HepG2 (cell line): Measurements from ENCODE around the gene CORO1C. TPM values are rescaled to one million over a fixed set of nuclear protein-coding genes. Genes with fewer than 3 reads are reported as not detected.

ENCODE experiments used
- ATAC-seq: fragments of 200-7000 bp; cut with Tn5 transposase; 3 replicates; pipeline ENCODE4 v1.9.1; 2020; ENCODE audit warnings: mild to moderate bottlenecking, moderate library complexity
- BruUV-seq: library from RNA; stranded (reverse); fragments of 400-500 nt; replicated peaks from 2 replicates; lab custom pipeline; 2021; lab: Mats Ljungman, UMichigan
- CTCF ChIA-PET: fragments of 300-600 bp; formaldehyde crosslinking; extraction: SDS; loops from one replicate; lab custom pipeline; 2021; ENCODE audit warnings: low total read pairs, inconsistent platforms, low intra/inter-chr PET ratio; lab: Yijun Ruan, JAX
- POLR2A ChIA-PET: fragments of 350-600 bp; sonication (Branson Sonifier 250); formaldehyde crosslinking; loops from one replicate; lab custom pipeline; 2020; ENCODE audit warnings: antibody characterized with exemption, inconsistent platforms; lab: Yijun Ruan, JAX
- DNase-seq: peaks from one replicate; pipeline ENCODE4 v3.0.0-alpha.2; 2015; ENCODE audit warnings: low spot score
- FAIRE-seq: peaks from 3 replicates; lab custom pipeline; 2011; peaks lifted over from hg19 to GRCh38; lab: Jason Lieb, UNC
- H2AFZ ChIP-seq: one replicate; pipeline ENCODE4 v1.6.1; 2011; ENCODE audit warnings: low read length, inconsistent platforms
- H3K27ac ChIP-seq: fragments of 300-600 bp; 3 replicates; pipeline ENCODE4 v1.8.0; 2011; ENCODE audit warnings: mixed run types, mild to moderate bottlenecking, mixed read lengths, low read length, inconsistent platforms; ENCODE audit not compliant: insufficient read depth; ENCODE audit errors: extremely low read length
- H3K27me3 ChIP-seq, 2 experiments: fragments of 200-600 bp in 1 of 2; 2 replicates in 1 of 2; 3 replicates in 1 of 2; pipeline versions ENCODE4 v1.6.0 to v1.8.0; 2011; ENCODE audit warnings: low read length in 2 of 2, mild to moderate bottlenecking in 2 of 2, moderate library complexity in 2 of 2, inconsistent platforms in 1 of 2; ENCODE audit not compliant: insufficient read depth in 2 of 2, control insufficient read depth in 1 of 2
- H3K36me3 ChIP-seq, 2 experiments: fragments of 200-600 bp in 1 of 2; replicated peaks in 1 of 2; 2 replicates in 1 of 2; 3 replicates in 1 of 2; pipeline versions ENCODE4 v1.5.1 to v1.8.0; 2011; ENCODE audit warnings: low read length in 2 of 2, inconsistent platforms in 1 of 2; ENCODE audit not compliant: insufficient read depth in 2 of 2, control insufficient read depth in 1 of 2
- H3K4me1 ChIP-seq: 2 replicates; pipeline ENCODE4 v1.5.1; 2012; ENCODE audit warnings: low read length, inconsistent platforms; ENCODE audit not compliant: insufficient read depth
- H3K4me2 ChIP-seq: 2 replicates; pipeline ENCODE4 v1.6.0; 2011; ENCODE audit warnings: low read depth, low read length, inconsistent platforms
- H3K4me3 ChIP-seq, 3 experiments: fragments of 200-600 bp in 1 of 3; sonication (generic), shearing (Covaris generic) in 1 of 3; replicated peaks in 1 of 3; 2 replicates each; pipeline ENCODE4 v1.5.1; 2011 to 2016; ENCODE audit warnings: low read length in 3 of 3, inconsistent platforms in 2 of 3, low read depth in 2 of 3, mild to moderate bottlenecking in 2 of 3, control low read depth in 1 of 3, mixed read lengths in 1 of 3; ENCODE audit not compliant: insufficient read depth in 1 of 3
- H3K79me2 ChIP-seq: one replicate; pipeline ENCODE4 v1.6.1; 2011; ENCODE audit warnings: low read length, inconsistent platforms; ENCODE audit not compliant: insufficient read depth
- H3K9ac ChIP-seq: 2 replicates; pipeline ENCODE4 v1.6.0; 2011; ENCODE audit warnings: mild to moderate bottlenecking, low read depth, low read length, inconsistent platforms; ENCODE audit not compliant: insufficient read depth
- H3K9me3 ChIP-seq: 2 replicates; pipeline ENCODE4 v1.5.1; 2012; ENCODE audit warnings: mild to moderate bottlenecking, low read length
- H4K20me1 ChIP-seq: 2 replicates; pipeline ENCODE4 v1.6.0; 2011; ENCODE audit warnings: inconsistent platforms, mild to moderate bottlenecking, low read length, moderate library complexity; ENCODE audit not compliant: insufficient read depth
- FLYWCH1 ChIP-seq: sonication (generic); formaldehyde crosslinking; IDR thresholded peaks from 2 replicates; pipeline ENCODE4 v1.8.1; 2023; ENCODE audit warnings: mild to moderate bottlenecking, missing genetic modification reagents
- HDAC1 ChIP-seq: sonication (generic); formaldehyde crosslinking; IDR thresholded peaks from 2 replicates; pipeline ENCODE4 v1.5.1; 2020; ENCODE audit warnings: mild to moderate bottlenecking, missing genetic modification reagents
- KDM1A ChIP-seq: IDR thresholded peaks from 2 replicates; pipeline ENCODE4 v1.6.1; 2016; ENCODE audit warnings: missing compliant biosample characterization
- SALL1 ChIP-seq: sonication (generic); formaldehyde crosslinking; IDR thresholded peaks from 2 replicates; pipeline ENCODE4 v1.8.0; 2022; ENCODE audit warnings: mild to moderate bottlenecking, missing genetic modification reagents
- TBX2 ChIP-seq: sonication (generic); formaldehyde crosslinking; IDR thresholded peaks from 2 replicates; pipeline ENCODE4 v1.5.0; 2020; ENCODE audit warnings: missing genetic modification reagents, mild to moderate bottlenecking, borderline replicate concordance
- ZFP36 ChIP-seq: fragments of 150-350 bp; IDR thresholded peaks from 2 replicates; pipeline ENCODE4 v1.6.1; 2018; ENCODE audit warnings: borderline replicate concordance, low read length, low read depth; ENCODE audit not compliant: partially characterized antibody
- ZIK1 ChIP-seq: sonication (generic); formaldehyde crosslinking; IDR thresholded peaks from 2 replicates; pipeline ENCODE4 v1.5.0; 2020; ENCODE audit warnings: mild to moderate bottlenecking, low read depth, missing genetic modification reagents, borderline replicate concordance
- ZNF136 ChIP-seq: sonication (generic); formaldehyde crosslinking; IDR thresholded peaks from 2 replicates; pipeline ENCODE4 v1.8.1; 2022; ENCODE audit warnings: low read depth, mild to moderate bottlenecking, moderate library complexity, missing genetic modification reagents
- ZNF207 ChIP-seq: fragments of 450-650 bp; IDR thresholded peaks from 2 replicates; pipeline ENCODE4 v1.6.1; 2016; ENCODE audit warnings: antibody characterized with exemption, borderline replicate concordance
- WGBS: methylation state at CpG from one replicate; pipeline ENCODE4 v1.1.6; 2017; ENCODE audit warnings: low lambda C conversion rate; 5-methylcytosine and 5-hydroxymethylcytosine counted together
- in situ Hi-C: cut with HindIII; loops from 2 replicates; pipeline ENCODE4 v1.10.0; 2017; ENCODE audit warnings: low pct_unique_long_range_greater_than_20kb; ENCODE audit not compliant: extremely low pct_ligation_motif_present
- intact Hi-C: fragments of 100-400 bp; cut with micrococcal nuclease; formaldehyde crosslinking; loops from one replicate; pipeline ENCODE4 v1.10.0; 2022; ENCODE audit not compliant: unreplicated experiment
- polyA plus RNA-seq, 8 experiments: library from polyadenylated mRNA; depleted of rRNA in 3 of 8; stranded (reverse) in 7 of 8; unstranded in 1 of 8; fragments of >200 nt; fragmentation: Illumina TruSeq in 4 of 8; extraction: Trizol in 4 of 8; gene quantifications; 2 replicates each; pipeline versions ENCODE4 v1.2.1 to v1.2.3, GENCODE V29; 2011 to 2016; ENCODE audit warnings: low read depth in 4 of 8, missing spikeins in 1 of 8, mixed read lengths in 1 of 8; ENCODE audit not compliant: insufficient read depth in 1 of 8
- total RNA-seq, 5 experiments: library from RNA; depleted of rRNA; stranded (reverse); fragments of >200 nt; fragmentation: Illumina TruSeq; extraction: Trizol; gene quantifications; 2 replicates each; pipeline ENCODE4 v1.2.3, GENCODE V29; 2016; ENCODE audit warnings: low read depth in 1 of 5
- TF ChIP-seq, protein P1 (sequence below): sonication (generic); formaldehyde crosslinking; IDR thresholded peaks from 2 replicates; pipeline ENCODE4 v1.4.0; 2020; ENCODE audit warnings: mild to moderate bottlenecking, missing genetic modification reagents, borderline replicate concordance

Gene CORO1C
- total and polyA plus RNA-seq, 2 of the 13 experiments (the other 11 are each of a cell fraction or from before 2014, with no cell fraction given), result 73.7 to 131 TPM

DNA sequence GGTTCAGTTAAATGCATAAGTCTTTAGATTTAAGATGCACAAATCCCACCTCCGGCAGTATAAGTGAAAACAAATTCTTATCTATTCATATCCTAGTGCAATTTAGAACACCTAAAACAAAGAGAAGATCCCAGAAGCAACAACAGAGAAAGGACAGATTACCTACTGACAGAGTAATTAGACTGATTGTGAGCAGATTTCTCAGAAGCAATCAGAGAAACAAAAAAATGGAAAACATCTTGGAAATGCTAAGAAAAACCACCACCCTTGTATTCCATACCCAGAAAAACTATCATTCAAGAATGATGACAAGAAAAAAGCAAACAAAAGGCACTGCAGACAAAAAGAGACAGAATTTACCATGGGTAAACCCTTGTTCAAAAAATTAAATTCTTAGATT lies 50.0 kb downstream of the CORO1C start:
- H3K27me3 ChIP-seq, result no peaks in the 10 kb centered on the region
- CTCF ChIA-PET, result no interaction called here
- no peak overlapping the region for H3K27ac ChIP-seq
- H3K4me3 ChIP-seq, result no peak overlapping the region
- no peak overlapping the region for H2AFZ ChIP-seq
- in situ Hi-C loops, result no loop called here
- peaks cover 43% of the 10 kb centered on the region for H3K4me1 ChIP-seq
- intact Hi-C loops, result no loop called here
- no peaks in the 10 kb centered on the region for H4K20me1 ChIP-seq
- POLR2A ChIA-PET, result interaction anchor here (1.1 kb wide), 1 partner anchor 15 kb away, joined by 3 read pairs; no protein-coding TSS in a partner anchor
- WGBS, result 91% methylated on average over 1 of the region's 1 CpG
- no peak overlapping the region for H3K9ac ChIP-seq
- TF ChIP-seq ZNF207, result no peak
- TF ChIP-seq ZFP36, result no peak
- TF ChIP-seq, all 625 proteins: peak for 0
- Histone ChIP-seq H3K36me3 (peaks cover 5 to 18% of the 10 kb centered on the region in 2 experiments), H3K79me2 (peaks cover 80% of the 10 kb centered on the region), H3K9me3 (no peaks in the 10 kb centered on the region), H3K4me2 (no peak overlapping the region)
- no peak for DNase-seq
- no peak for ATAC-seq
- FAIRE-seq, result no peak
- no TSS peak for BruUV-seq

DNA sequence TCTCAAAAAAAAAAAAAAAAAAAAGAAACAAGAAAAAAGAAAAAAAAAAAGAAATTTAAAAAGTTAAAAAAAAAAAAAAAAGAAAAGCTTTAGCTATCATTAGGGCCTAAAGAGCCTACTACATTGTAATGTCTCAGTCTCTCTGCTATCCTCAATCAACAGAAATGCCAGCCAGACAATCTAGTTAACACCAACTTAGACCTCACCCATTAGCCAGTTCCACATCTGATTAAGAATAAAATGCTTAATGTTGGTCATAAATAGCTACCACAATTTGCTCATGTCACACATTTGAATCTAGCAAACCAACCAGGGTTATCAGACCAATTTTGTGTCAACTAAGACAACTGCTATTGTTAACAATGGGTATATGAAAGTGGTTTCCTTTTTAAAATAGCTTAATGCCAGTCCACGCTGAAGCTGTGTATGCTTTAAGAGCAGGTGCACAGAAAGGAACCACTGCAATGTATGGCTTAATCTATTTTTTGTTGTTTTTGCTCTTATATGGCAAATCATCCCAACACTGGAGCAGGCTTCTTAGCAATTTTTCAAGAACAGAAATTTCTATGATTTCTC lies 52.1 kb downstream of the CORO1C start:
- in situ Hi-C loops, result no loop called here
- CTCF ChIA-PET, result no interaction called here

More for the DNA sequence above, 52.1 kb downstream of the CORO1C start:
- no peak for ATAC-seq
- Histone ChIP-seq H3K4me1 (peaks cover 24% of the 10 kb centered on the region), H3K4me2 (no peak overlapping the region), H3K27me3 (no peaks in the 10 kb centered on the region), H3K9me3 (no peaks in the 10 kb centered on the region), H3K36me3 (peaks cover 6 to 37% of the 10 kb centered on the region in 2 experiments), H2AFZ (no peak overlapping the region), H3K4me3 (no peak overlapping the region), H4K20me1 (no peaks in the 10 kb centered on the region), H3K27ac (no peak overlapping the region), H3K9ac (no peak overlapping the region), H3K79me2 (peaks cover 67% of the 10 kb centered on the region)
- 100% methylated on average over 1 of the region's 1 CpG for WGBS
- FAIRE-seq, result no peak
- POLR2A ChIA-PET, result interaction anchor here (1.3 kb wide), 1 partner anchor 12 kb away, joined by 4 read pairs; no protein-coding TSS in a partner anchor
- intact Hi-C loops, result no loop called here
- BruUV-seq, result no TSS peak
- DNase-seq, result no peak
- TF ChIP-seq FLYWCH1 (CRISPR knock-in tag) (no peak), TBX2 (CRISPR knock-in tag) (no peak), SALL1 (CRISPR knock-in tag) (no peak), ZNF136 (CRISPR knock-in tag) (no peak), HDAC1 (CRISPR knock-in tag) (no peak), KDM1A (CRISPR knock-in tag) (no peak), ZIK1 (CRISPR knock-in tag) (no peak)
- TF ChIP-seq, protein P1, sequence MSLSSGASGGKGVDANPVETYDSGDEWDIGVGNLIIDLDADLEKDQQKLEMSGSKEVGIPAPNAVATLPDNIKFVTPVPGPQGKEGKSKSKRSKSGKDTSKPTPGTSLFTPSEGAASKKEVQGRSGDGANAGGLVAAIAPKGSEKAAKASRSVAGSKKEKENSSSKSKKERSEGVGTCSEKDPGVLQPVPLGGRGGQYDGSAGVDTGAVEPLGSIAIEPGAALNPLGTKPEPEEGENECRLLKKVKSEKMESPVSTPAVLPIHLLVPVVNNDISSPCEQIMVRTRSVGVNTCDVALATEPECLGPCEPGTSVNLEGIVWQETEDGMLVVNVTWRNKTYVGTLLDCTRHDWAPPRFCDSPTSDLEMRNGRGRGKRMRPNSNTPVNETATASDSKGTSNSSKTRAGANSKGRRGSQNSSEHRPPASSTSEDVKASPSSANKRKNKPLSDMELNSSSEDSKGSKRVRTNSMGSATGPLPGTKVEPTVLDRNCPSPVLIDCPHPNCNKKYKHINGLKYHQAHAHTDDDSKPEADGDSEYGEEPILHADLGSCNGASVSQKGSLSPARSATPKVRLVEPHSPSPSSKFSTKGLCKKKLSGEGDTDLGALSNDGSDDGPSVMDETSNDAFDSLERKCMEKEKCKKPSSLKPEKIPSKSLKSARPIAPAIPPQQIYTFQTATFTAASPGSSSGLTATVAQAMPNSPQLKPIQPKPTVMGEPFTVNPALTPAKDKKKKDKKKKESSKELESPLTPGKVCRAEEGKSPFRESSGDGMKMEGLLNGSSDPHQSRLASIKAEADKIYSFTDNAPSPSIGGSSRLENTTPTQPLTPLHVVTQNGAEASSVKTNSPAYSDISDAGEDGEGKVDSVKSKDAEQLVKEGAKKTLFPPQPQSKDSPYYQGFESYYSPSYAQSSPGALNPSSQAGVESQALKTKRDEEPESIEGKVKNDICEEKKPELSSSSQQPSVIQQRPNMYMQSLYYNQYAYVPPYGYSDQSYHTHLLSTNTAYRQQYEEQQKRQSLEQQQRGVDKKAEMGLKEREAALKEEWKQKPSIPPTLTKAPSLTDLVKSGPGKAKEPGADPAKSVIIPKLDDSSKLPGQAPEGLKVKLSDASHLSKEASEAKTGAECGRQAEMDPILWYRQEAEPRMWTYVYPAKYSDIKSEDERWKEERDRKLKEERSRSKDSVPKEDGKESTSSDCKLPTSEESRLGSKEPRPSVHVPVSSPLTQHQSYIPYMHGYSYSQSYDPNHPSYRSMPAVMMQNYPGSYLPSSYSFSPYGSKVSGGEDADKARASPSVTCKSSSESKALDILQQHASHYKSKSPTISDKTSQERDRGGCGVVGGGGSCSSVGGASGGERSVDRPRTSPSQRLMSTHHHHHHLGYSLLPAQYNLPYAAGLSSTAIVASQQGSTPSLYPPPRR (CRISPR knock-in tag), result no peak
